ENCODE measurements around the gene RAB6B. TPM values are rescaled to one million over a fixed set of nuclear protein-coding genes. Genes with fewer than 3 reads are reported as not detected.

RAB6B gene
- total RNA-seq, 2 donors from 2014 or later = 2.6 to 5.6 TPM

GRCh38 chr3:133835961-133836360, 59.7 kb downstream of the RAB6B start:
- intact Hi-C loops (cut with DNase I) = no loop called here
- Histone ChIP-seq H3K4me3 (no peak overlapping the region), H3K27me3 (no peaks in the 10 kb centered on the region), H3K27ac (no peak overlapping the region), H3K9ac (ENCODE audit: low read depth in 2 of 2, low read length in 2 of 2) (no peak overlapping the region), H3K9me3 (no peaks in the 10 kb centered on the region), H3K36me3 (no peaks in the 10 kb centered on the region), H3K4me1 (no peaks in the 10 kb centered on the region)
- TF ChIP-seq CTCF (IDR thresholded peaks at IDR 0.05) = no peak
- DNase-seq = peak; percentile 8

GRCh38 chr3:133835418-133835743, 60.3 kb downstream of the RAB6B start:
- intact Hi-C loops (cut with DNase I) = no loop called here
- Histone ChIP-seq H3K27ac (no peak overlapping the region), H3K9ac (ENCODE audit: low read depth in 2 of 2, low read length in 2 of 2) (no peak overlapping the region), H3K4me3 (no peak overlapping the region), H3K36me3 (no peaks in the 10 kb centered on the region), H3K9me3 (no peaks in the 10 kb centered on the region), H3K4me1 (no peaks in the 10 kb centered on the region), H3K27me3 (no peaks in the 10 kb centered on the region)
- no peak for TF ChIP-seq CTCF (IDR thresholded peaks at IDR 0.05)
- DNase-seq = no peak

GRCh38 chr3:133834621-133835417, 60.9 kb downstream of the RAB6B start:
- no peaks in the 10 kb centered on the region for H3K36me3 ChIP-seq
- TF ChIP-seq CTCF (IDR thresholded peaks at IDR 0.05) = no peak
- DNase-seq = peak; percentile 8
- H3K4me1 ChIP-seq = no peaks in the 10 kb centered on the region
- intact Hi-C loops (cut with DNase I) = no loop called here
- H3K27ac ChIP-seq = no peak overlapping the region
- no peaks in the 10 kb centered on the region for H3K9me3 ChIP-seq
- H3K27me3 ChIP-seq = no peaks in the 10 kb centered on the region
- H3K4me3 ChIP-seq = no peak overlapping the region
- H3K9ac ChIP-seq (ENCODE audit: low read depth in 2 of 2, low read length in 2 of 2) = no peak overlapping the region

- Histone ChIP-seq H3K36me3 (no peaks in the 10 kb centered on the region), H3K27me3 (no peaks in the 10 kb centered on the region), H3K27ac (no peak overlapping the region), H3K9ac (ENCODE audit: low read depth in 2 of 2, low read length in 2 of 2) (no peak overlapping the region), H3K4me1 (no peaks in the 10 kb centered on the region), H3K4me3 (no peak overlapping the region), H3K9me3 (no peaks in the 10 kb centered on the region)
- no peak for TF ChIP-seq CTCF (IDR thresholded peaks at IDR 0.05)
- intact Hi-C loops (cut with DNase I) = no loop called here
- peak; percentile 9 for DNase-seq
Measured at GRCh38 chr3:133833880-133834620, 61.6 kb downstream of the RAB6B start.

- Histone ChIP-seq H3K9me3 (no peaks in the 10 kb centered on the region), H3K27ac (no peak overlapping the region), H3K4me3 (no peak overlapping the region), H3K9ac (ENCODE audit: low read depth in 2 of 2, low read length in 2 of 2) (no peak overlapping the region), H3K4me1 (no peaks in the 10 kb centered on the region), H3K27me3 (no peaks in the 10 kb centered on the region), H3K36me3 (no peaks in the 10 kb centered on the region)
- no peak for TF ChIP-seq CTCF (IDR thresholded peaks at IDR 0.05)
- DNase-seq = no peak
- intact Hi-C loops (cut with DNase I) = no loop called here
Measured at GRCh38 chr3:133833267-133833666, 62.4 kb downstream of the RAB6B start.
